Chondrocyte (in vitro differentiated cells): ENCODE measurements around the gene NRP2. TPM values are rescaled to one million over a fixed set of nuclear protein-coding genes. Genes with fewer than 3 reads are reported as not detected.

Experiments used
- DNase-seq: peaks from one replicate; pipeline ENCODE4 v3.0.0; 2021; ENCODE audit warnings: mixed read lengths, low spot score
- H3K27ac Mint-ChIP-seq: one replicate; pipeline ENCODE4 v1.8.0; 2021; ENCODE audit warnings: mild to moderate bottlenecking, moderate library complexity, mixed read lengths; ENCODE audit not compliant: unreplicated experiment
- H3K27me3 Mint-ChIP-seq: 2 replicates; pipeline ENCODE4 v1.8.0; 2021; ENCODE audit warnings: low read depth, mixed read lengths
- H3K36me3 Mint-ChIP-seq: 2 replicates; pipeline ENCODE4 v1.8.0; 2021; ENCODE audit warnings: low read depth, mixed read lengths
- H3K4me1 Mint-ChIP-seq: 2 replicates; pipeline ENCODE4 v1.8.0; 2021; ENCODE audit warnings: low read depth, mild to moderate bottlenecking, mixed read lengths
- H3K4me3 Mint-ChIP-seq: one replicate; pipeline ENCODE4 v1.8.0; 2021; ENCODE audit warnings: mild to moderate bottlenecking, moderate library complexity, mixed read lengths; ENCODE audit not compliant: unreplicated experiment
- H3K9me3 Mint-ChIP-seq: 2 replicates; pipeline ENCODE4 v1.8.0; 2021; ENCODE audit warnings: low read depth, mixed read lengths
- total RNA-seq: library from RNA; stranded (reverse); gene quantifications from 3 replicates; pipeline ENCODE4 v1.2.1, GENCODE V29; 2021
- TF ChIP-seq, protein P1 (sequence below): fragments of 200-600 bp; sonication (generic); IDR thresholded peaks from 2 replicates; pipeline ENCODE4 v1.5.0; 2021; ENCODE audit warnings: antibody characterized with exemption, mild to moderate bottlenecking, moderate library complexity

Gene NRP2
- total RNA-seq, 1 donor from 2014 or later: 34.5 TPM

DNA sequence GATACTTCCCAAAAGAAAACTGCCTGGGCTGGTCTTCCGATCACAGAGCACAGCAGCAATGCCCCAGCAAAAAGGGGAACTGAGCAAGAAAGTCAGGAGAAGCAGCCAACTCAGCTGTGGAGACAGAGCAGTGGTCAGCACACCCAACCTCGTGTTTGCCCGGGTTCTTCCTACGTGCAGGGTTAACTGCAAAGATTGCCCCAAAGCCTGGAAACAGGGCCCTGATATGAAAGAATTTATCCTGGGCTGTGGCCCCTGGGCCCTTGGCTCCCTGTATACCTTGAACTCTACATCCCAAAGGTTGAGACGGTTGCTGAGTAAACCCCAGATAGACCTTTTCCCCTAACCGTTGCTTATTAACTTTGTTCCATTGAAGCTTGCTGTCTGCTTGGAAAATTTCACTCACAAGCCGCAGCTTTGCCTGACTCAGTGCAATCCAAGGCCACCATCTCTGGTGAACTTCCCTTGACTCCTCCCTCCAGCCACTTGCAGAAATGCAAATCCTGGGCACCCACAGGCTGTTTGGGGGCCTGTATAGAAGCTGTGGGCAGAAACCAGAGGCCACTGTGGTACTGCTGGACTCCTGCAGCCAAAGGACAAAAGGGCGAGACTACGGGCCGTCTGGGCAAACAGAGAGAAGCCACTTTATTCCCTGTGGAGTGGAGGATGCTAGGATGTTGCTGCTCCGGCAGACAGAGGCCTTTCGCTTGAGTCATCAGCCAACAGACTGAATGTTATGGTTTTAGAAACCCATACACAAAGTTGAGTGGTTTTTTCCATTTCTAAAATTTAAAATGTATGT, 18.2 kb downstream of the NRP2 start:
- Mint-ChIP-seq H3K36me3 (peaks cover 5% of the 10 kb centered on the region), H3K27ac (peak overlapping the region; percentile 97), H3K4me3 (peak overlapping the region; percentile 44), H3K4me1 (peaks cover 95% of the 10 kb centered on the region), H3K27me3 (no peaks in the 10 kb centered on the region), H3K9me3 (no peaks in the 10 kb centered on the region)
- peak; percentile 93 for DNase-seq
- TF ChIP-seq, protein P1, sequence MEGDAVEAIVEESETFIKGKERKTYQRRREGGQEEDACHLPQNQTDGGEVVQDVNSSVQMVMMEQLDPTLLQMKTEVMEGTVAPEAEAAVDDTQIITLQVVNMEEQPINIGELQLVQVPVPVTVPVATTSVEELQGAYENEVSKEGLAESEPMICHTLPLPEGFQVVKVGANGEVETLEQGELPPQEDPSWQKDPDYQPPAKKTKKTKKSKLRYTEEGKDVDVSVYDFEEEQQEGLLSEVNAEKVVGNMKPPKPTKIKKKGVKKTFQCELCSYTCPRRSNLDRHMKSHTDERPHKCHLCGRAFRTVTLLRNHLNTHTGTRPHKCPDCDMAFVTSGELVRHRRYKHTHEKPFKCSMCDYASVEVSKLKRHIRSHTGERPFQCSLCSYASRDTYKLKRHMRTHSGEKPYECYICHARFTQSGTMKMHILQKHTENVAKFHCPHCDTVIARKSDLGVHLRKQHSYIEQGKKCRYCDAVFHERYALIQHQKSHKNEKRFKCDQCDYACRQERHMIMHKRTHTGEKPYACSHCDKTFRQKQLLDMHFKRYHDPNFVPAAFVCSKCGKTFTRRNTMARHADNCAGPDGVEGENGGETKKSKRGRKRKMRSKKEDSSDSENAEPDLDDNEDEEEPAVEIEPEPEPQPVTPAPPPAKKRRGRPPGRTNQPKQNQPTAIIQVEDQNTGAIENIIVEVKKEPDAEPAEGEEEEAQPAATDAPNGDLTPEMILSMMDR: no peak

DNA sequence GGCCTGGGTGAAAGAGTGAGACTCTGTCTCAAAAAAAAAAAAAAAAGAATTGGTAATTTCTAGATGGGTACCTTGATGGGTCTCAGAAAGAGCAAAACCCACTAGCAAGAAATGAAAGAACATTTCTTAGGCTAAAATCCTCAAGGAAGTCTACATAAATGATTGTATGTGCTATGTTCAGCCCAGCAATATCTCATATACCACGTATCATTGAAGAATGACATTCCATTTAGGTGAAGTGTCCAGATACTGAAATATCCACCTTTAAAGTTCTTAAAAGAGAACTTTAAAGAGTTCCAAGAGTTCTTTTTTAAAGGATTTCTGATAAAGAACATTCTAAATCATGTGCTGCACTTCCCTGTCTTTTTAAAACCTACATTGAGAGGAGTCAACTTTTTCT, 19.2 kb downstream of the NRP2 start:
- H3K27ac Mint-ChIP-seq: peak overlapping the region; percentile 97
- no peaks in the 10 kb centered on the region for H3K27me3 Mint-ChIP-seq
- H3K4me1 Mint-ChIP-seq: peaks cover 95% of the 10 kb centered on the region
- no peaks in the 10 kb centered on the region for H3K9me3 Mint-ChIP-seq
- DNase-seq: no peak
- TF ChIP-seq, protein P1: no peak
- H3K4me3 Mint-ChIP-seq: peak overlapping the region; percentile 9
- H3K36me3 Mint-ChIP-seq: peaks cover 5% of the 10 kb centered on the region

DNA sequence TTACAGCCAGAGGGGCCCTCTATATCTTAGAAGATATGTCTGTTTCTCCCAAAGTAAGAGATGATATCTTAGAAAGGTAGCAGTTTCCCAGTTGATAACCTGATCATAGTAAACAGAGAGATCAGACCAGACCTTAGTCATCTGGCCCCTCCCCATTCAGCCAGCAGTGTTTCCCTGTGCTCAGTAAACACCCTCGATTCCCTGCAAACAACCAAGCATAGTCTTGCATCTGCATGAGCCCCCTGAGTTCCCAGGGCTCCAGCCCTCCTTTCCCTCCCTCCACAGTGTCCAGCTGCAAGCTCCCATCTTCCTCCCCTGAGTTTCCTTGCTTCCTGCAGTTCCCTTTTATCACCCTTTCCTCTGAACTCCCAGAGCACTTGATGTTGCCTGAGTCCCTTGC, 20.3 kb downstream of the NRP2 start:
- H3K27ac Mint-ChIP-seq: peak overlapping the region; percentile 39
- TF ChIP-seq, protein P1: no peak
- H3K36me3 Mint-ChIP-seq: peaks cover 2% of the 10 kb centered on the region
- no peak overlapping the region for H3K4me3 Mint-ChIP-seq
- no peak for DNase-seq
- H3K4me1 Mint-ChIP-seq: peaks cover 95% of the 10 kb centered on the region
- no peaks in the 10 kb centered on the region for H3K9me3 Mint-ChIP-seq
- no peaks in the 10 kb centered on the region for H3K27me3 Mint-ChIP-seq

DNA sequence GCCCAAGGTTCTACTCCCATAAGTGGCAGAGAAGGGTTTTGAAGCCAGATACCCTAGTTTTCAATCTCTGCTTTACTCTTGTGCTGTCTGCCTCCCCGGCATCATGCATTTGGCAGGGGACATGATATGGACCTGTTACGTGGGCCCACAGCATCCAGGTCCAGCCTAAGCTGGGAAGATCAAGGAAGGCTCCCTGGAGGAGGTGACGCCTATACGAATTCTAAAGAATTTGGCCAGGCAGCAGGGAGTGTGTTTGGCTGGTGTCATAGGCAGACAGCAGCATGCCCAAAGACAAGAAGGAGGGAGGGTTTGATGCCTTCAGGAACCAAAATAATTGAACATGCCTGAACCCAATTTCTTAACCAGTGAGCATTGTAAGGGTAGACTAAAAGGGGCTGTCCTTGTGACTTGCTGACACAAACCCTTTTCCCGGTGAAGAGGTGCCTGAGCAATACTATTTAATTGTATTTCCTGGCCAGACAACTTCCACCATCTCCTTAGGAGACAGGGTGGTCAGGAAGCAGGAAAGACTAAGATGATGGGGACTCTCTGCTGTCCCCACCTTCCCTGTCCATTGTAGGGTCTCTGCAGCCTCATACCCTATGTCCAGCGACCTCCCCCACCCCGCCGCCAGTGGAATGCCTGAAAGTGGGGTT, 21.3 kb downstream of the NRP2 start:
- TF ChIP-seq, protein P1: no peak
- DNase-seq: no peak
- H3K27ac Mint-ChIP-seq: peak overlapping the region; percentile 14
- H3K4me1 Mint-ChIP-seq: peaks cover 95% of the 10 kb centered on the region
- H3K27me3 Mint-ChIP-seq: no peaks in the 10 kb centered on the region
- no peaks in the 10 kb centered on the region for H3K36me3 Mint-ChIP-seq
- no peak overlapping the region for H3K4me3 Mint-ChIP-seq
- H3K9me3 Mint-ChIP-seq: no peaks in the 10 kb centered on the region

DNA sequence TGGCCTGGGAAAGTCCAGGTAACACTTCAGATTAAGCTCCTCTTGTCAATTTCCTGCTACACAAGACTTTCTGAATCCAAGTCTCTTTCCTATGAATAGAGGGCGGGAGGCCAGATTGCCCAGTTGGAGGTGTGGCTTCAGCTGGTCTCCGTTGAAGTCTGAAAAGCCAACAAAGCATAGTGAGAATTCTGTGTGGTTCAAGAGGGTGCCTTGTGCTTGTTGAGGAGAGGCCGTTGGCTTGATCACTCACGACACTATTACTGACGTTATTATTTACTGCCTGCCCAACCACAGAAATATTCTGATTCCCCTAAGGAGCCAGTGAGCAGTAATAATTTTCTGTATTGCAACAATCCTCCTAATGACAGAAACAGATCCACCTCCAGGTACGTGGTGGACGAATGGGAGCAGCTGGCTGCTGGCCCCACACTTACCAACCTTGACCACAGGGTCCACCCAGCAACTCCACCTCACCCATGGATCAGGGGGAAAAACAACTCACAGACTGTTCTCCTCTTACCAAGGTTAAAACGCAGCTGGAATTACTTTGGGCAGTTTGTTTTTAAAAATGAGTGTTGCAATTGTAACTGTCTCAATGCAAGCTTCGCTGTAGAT, 21.9 kb downstream of the NRP2 start:
- no peaks in the 10 kb centered on the region for H3K9me3 Mint-ChIP-seq
- H3K36me3 Mint-ChIP-seq: no peaks in the 10 kb centered on the region
- no peak overlapping the region for H3K4me3 Mint-ChIP-seq
- TF ChIP-seq, protein P1: no peak
- no peaks in the 10 kb centered on the region for H3K27me3 Mint-ChIP-seq
- DNase-seq: no peak
- peak overlapping the region; percentile 84 for H3K27ac Mint-ChIP-seq
- H3K4me1 Mint-ChIP-seq: peaks cover 90% of the 10 kb centered on the region
